WTC11 (cell line): Measurements from ENCODE around the gene SYNPO2. TPM values are rescaled to one million over a fixed set of nuclear protein-coding genes. Genes with fewer than 3 reads are reported as not detected.
"Not testable (repeated sequence)": the region's sequence is repeated elsewhere in the genome, so short reads cannot be mapped to it uniquely, and the experiment has no call there.

ENCODE experiments used
- ATAC-seq: fragments of 200-7000 bp; cut with Tn5 transposase; 2 replicates; pipeline ENCODE4 v1.10.0; 2021; ENCODE audit warnings: mild to moderate bottlenecking, moderate library complexity
- CTCF ChIA-PET: fragments of 300-600 bp; sonication (Branson Sonifier 250); formaldehyde crosslinking; loops from one replicate; lab custom pipeline; 2021; ENCODE audit warnings: antibody characterized with exemption; lab: Charles Lee
- POLR2A ChIA-PET: fragments of 350-600 bp; sonication (Branson Sonifier 250); formaldehyde crosslinking; loops from one replicate; lab custom pipeline; 2021; ENCODE audit warnings: antibody characterized with exemption; lab: Charles Lee
- DNase-seq: peaks from one replicate; pipeline ENCODE4 v3.0.0; 2021; ENCODE audit warnings: low spot score
- H3K27ac Mint-ChIP-seq: 2 replicates; pipeline ENCODE4 v1.8.0; 2021; ENCODE audit warnings: mixed read lengths
- H3K27me3 Mint-ChIP-seq: 2 replicates; pipeline ENCODE4 v1.8.0; 2021; ENCODE audit warnings: low read depth, mild to moderate bottlenecking, moderate library complexity, mixed read lengths
- H3K36me3 Mint-ChIP-seq: 2 replicates; pipeline ENCODE4 v1.8.0; 2021; ENCODE audit warnings: mixed read lengths
- H3K4me1 Mint-ChIP-seq: 2 replicates; pipeline ENCODE4 v1.8.0; 2022; ENCODE audit warnings: mixed read lengths
- H3K4me3 Mint-ChIP-seq: 2 replicates; pipeline ENCODE4 v1.8.0; 2021; ENCODE audit warnings: mild to moderate bottlenecking, moderate library complexity, mixed read lengths
- H3K9me3 Mint-ChIP-seq: 2 replicates; pipeline ENCODE4 v1.8.0; 2021; ENCODE audit warnings: mixed read lengths
- AFF4 ChIP-seq: sonication (generic); formaldehyde crosslinking; IDR thresholded peaks from 2 replicates; pipeline ENCODE4 v1.8.1; 2023; ENCODE audit warnings: mild to moderate bottlenecking, missing genetic modification reagents, borderline replicate concordance
- CDX4 ChIP-seq: fragments of 250-450 bp; sonication (Bioruptor Pico); IDR thresholded peaks from 2 replicates; pipeline ENCODE4 v1.9.0; 2021; ENCODE audit warnings: moderate library complexity, mild to moderate bottlenecking, inconsistent platforms, borderline replicate concordance
- E2F1 ChIP-seq: sonication (generic); formaldehyde crosslinking; IDR thresholded peaks from 2 replicates; pipeline ENCODE4 v1.8.0; 2022; ENCODE audit warnings: mild to moderate bottlenecking, missing genetic modification reagents
- FOXP1 ChIP-seq: sonication (generic); formaldehyde crosslinking; IDR thresholded peaks from 2 replicates; pipeline ENCODE4 v1.8.0; 2022; ENCODE audit warnings: missing genetic modification reagents, mild to moderate bottlenecking, moderate library complexity, borderline replicate concordance
- FOXP4 ChIP-seq: sonication (generic); formaldehyde crosslinking; IDR thresholded peaks from 2 replicates; pipeline ENCODE4 v1.8.0; 2022; ENCODE audit warnings: mild to moderate bottlenecking, missing genetic modification reagents
- GABPB1 ChIP-seq: sonication (generic); formaldehyde crosslinking; IDR thresholded peaks from 2 replicates; pipeline ENCODE4 v1.8.1; 2023; ENCODE audit warnings: mild to moderate bottlenecking, missing genetic modification reagents
- GRHL2 ChIP-seq: fragments of 250-450 bp; sonication (Bioruptor Pico); IDR thresholded peaks from 2 replicates; pipeline ENCODE4 v1.8.0; 2022; ENCODE audit warnings: mild to moderate bottlenecking, moderate library complexity; ENCODE audit not compliant: insufficient replicate concordance, severe bottlenecking
- HMGXB4 ChIP-seq: sonication (generic); formaldehyde crosslinking; IDR thresholded peaks from 2 replicates; pipeline ENCODE4 v1.8.1; 2023; ENCODE audit warnings: mild to moderate bottlenecking, moderate library complexity, missing genetic modification reagents
- MLX ChIP-seq: sonication (generic); formaldehyde crosslinking; IDR thresholded peaks from 2 replicates; pipeline ENCODE4 v1.8.1; 2023; ENCODE audit warnings: mild to moderate bottlenecking, missing genetic modification reagents, moderate library complexity
- NFYB ChIP-seq: sonication (generic); formaldehyde crosslinking; conservative IDR thresholded peaks from 2 replicates; pipeline ENCODE4 v1.8.0; 2022; ENCODE audit warnings: low read depth, missing genetic modification reagents
- NR1H2 ChIP-seq: sonication (generic); formaldehyde crosslinking; IDR thresholded peaks from 2 replicates; pipeline ENCODE4 v1.9.0; 2021; ENCODE audit warnings: mild to moderate bottlenecking, moderate library complexity, missing genetic modification reagents
- PRDM15 ChIP-seq: sonication (generic); formaldehyde crosslinking; IDR thresholded peaks from 2 replicates; pipeline ENCODE4 v1.8.0; 2022; ENCODE audit warnings: missing genetic modification reagents
- USF1 ChIP-seq: sonication (generic); formaldehyde crosslinking; IDR thresholded peaks from 2 replicates; pipeline ENCODE4 v1.8.0; 2022; ENCODE audit warnings: mild to moderate bottlenecking, missing genetic modification reagents
- ZBTB43 ChIP-seq: sonication (generic); formaldehyde crosslinking; IDR thresholded peaks from 2 replicates; pipeline ENCODE4 v1.8.1; 2023; ENCODE audit warnings: mild to moderate bottlenecking, missing genetic modification reagents
- ZMAT4 ChIP-seq: fragments of 250-450 bp; sonication (Bioruptor Pico); IDR thresholded peaks from 2 replicates; pipeline ENCODE4 v1.9.0; 2021; ENCODE audit warnings: mild to moderate bottlenecking
- ZNF121 ChIP-seq: sonication (generic); formaldehyde crosslinking; IDR thresholded peaks from 2 replicates; pipeline ENCODE4 v1.8.0; 2023; ENCODE audit warnings: missing genetic modification reagents
- ZNF263 ChIP-seq: sonication (generic); formaldehyde crosslinking; IDR thresholded peaks from 2 replicates; pipeline ENCODE4 v1.8.1; 2022; ENCODE audit warnings: low read depth, mild to moderate bottlenecking, moderate library complexity, missing genetic modification reagents
- total RNA-seq: library from RNA; stranded (reverse); gene quantifications from 3 replicates; pipeline ENCODE4 v1.2.3, GENCODE V29; 2021

SYNPO2 gene
- total RNA-seq, 1 experiment from 2014 or later, result 1.9 TPM

- H3K27ac Mint-ChIP-seq, DNase-seq, ATAC-seq, POLR2A ChIA-PET, H3K4me3 Mint-ChIP-seq, H3K27me3 Mint-ChIP-seq: not testable (repeated sequence)
- peaks cover 26% of the 10 kb centered on the region for H3K9me3 Mint-ChIP-seq
- CTCF ChIA-PET, result interaction anchor here (0.7 kb wide), 1 partner anchor 13 kb away, joined by 3 read pairs; no protein-coding TSS in a partner anchor
- peak; percentile 50; the same call in 1 of the 2 replicates for TF ChIP-seq NFYB (CRISPR knock-in tag)
- H3K4me1 Mint-ChIP-seq, result peaks cover 18% of the 10 kb centered on the region
- peaks cover 20% of the 10 kb centered on the region for H3K36me3 Mint-ChIP-seq
These were observed 10.1 kb upstream of the SYNPO2 start for GRCh38 chr4:118878507-118878906.

GRCh38 chr4:118879409-118879808 lies 9.2 kb upstream of the SYNPO2 start:
- CTCF ChIA-PET, result no interaction called here
- no peak for TF ChIP-seq GABPB1 (CRISPR knock-in tag)
- TF ChIP-seq ZMAT4 (CRISPR knock-in tag), result no peak
- TF ChIP-seq FOXP1 (CRISPR knock-in tag), result no peak
- TF ChIP-seq ZNF263 (CRISPR knock-in tag), result no peak
- no peak for TF ChIP-seq AFF4 (CRISPR knock-in tag)
- no peak for TF ChIP-seq NR1H2 (CRISPR knock-in tag)
- TF ChIP-seq USF1 (CRISPR knock-in tag), result no peak
- no peak for TF ChIP-seq FOXP4
- TF ChIP-seq HMGXB4, result no peak
- no peak for TF ChIP-seq CDX4 (CRISPR knock-in tag)
- no peak for TF ChIP-seq E2F1 (CRISPR knock-in tag)
- no peak for TF ChIP-seq PRDM15 (CRISPR knock-in tag)
- no peak for TF ChIP-seq GRHL2
- no peak for TF ChIP-seq ZBTB43 (CRISPR knock-in tag)
- TF ChIP-seq MLX (CRISPR knock-in tag), result no peak
- no peak for TF ChIP-seq ZNF121 (CRISPR knock-in tag)

More at GRCh38 chr4:118879409-118879808, 9.2 kb upstream of the SYNPO2 start:
- Mint-ChIP-seq H3K36me3 (peaks cover 20% of the 10 kb centered on the region), H3K4me3 (no peak overlapping the region), H3K27me3 (no peaks in the 10 kb centered on the region), H3K9me3 (peaks cover 26% of the 10 kb centered on the region), H3K4me1 (peaks cover 21% of the 10 kb centered on the region), H3K27ac (no peak overlapping the region)
- POLR2A ChIA-PET, result no interaction called here
- ATAC-seq (no peak), DNase-seq (no peak)
